ENCODE measurements around the gene TNFSF9.
"Not testable (repeated sequence)": the region's sequence is repeated elsewhere in the genome, so short reads cannot be mapped to it uniquely, and the experiment has no call there.

GRCh38 chr19:6562437-6562836 is 31.6 kb downstream of the TNFSF9 start:
- TF ChIP-seq CTCF (IDR thresholded peaks at IDR 0.05); EZH2 (IDR thresholded peaks at IDR 0.05; ENCODE audit: borderline replicate concordance, insufficient read depth, low read depth, low read length, poor library complexity, severe bottlenecking): not testable (repeated sequence)
